H1 (cell line): Measurements from ENCODE around the gene CXCL3. TPM values are rescaled to one million over a fixed set of nuclear protein-coding genes. Genes with fewer than 3 reads are reported as not detected.

Source experiments
- CTCF ChIA-PET: fragments of 300-600 bp; sonication (Branson Sonifier 250); formaldehyde crosslinking; loops from one replicate; lab custom pipeline; 2021; ENCODE audit not compliant: partially characterized antibody; lab: Charles Lee
- POLR2A ChIA-PET: fragments of 300-600 bp; sonication (Branson Sonifier 250); formaldehyde crosslinking; loops from one replicate; lab custom pipeline; 2021; ENCODE audit warnings: inconsistent platforms; ENCODE audit not compliant: partially characterized antibody; lab: Charles Lee
- DNase-seq, 2 experiments: peaks; one replicate each; pipeline versions ENCODE4 v3.0.0 to v3.0.0-alpha.2; 2010 to 2022; ENCODE audit warnings: low spot score in 2 of 2, low read depth in 1 of 2, mixed read lengths in 1 of 2
- FAIRE-seq: peaks from 2 replicates; lab custom pipeline; 2011; peaks lifted over from hg19 to GRCh38; lab: Jason Lieb, UNC
- H2AFZ ChIP-seq: 2 replicates; pipeline ENCODE4 v1.8.1; 2012; ENCODE audit warnings: low read length, inconsistent platforms
- H2AK5ac ChIP-seq: 2 replicates; pipeline ENCODE4 v1.6.1; 2013; ENCODE audit warnings: low read depth, low read length
- H2BK120ac ChIP-seq: replicated peaks from 2 replicates; pipeline ENCODE3; 2013; ENCODE audit warnings: low read depth, low read length, inconsistent platforms
- H2BK12ac ChIP-seq: 2 replicates; pipeline ENCODE4 v1.6.1; 2013; ENCODE audit warnings: low read depth, low read length
- H2BK15ac ChIP-seq: 2 replicates; pipeline ENCODE4 v1.6.1; 2013; ENCODE audit warnings: low read length
- H2BK20ac ChIP-seq: 2 replicates; pipeline ENCODE4 v1.6.1; 2013; ENCODE audit warnings: low read length
- H2BK5ac ChIP-seq: 2 replicates; pipeline ENCODE4 v1.6.1; 2013; ENCODE audit warnings: low read depth, low read length
- H3K14ac ChIP-seq: 2 replicates; pipeline ENCODE4 v1.6.1; 2013; ENCODE audit warnings: inconsistent platforms; ENCODE audit not compliant: insufficient read length
- H3K18ac ChIP-seq: 2 replicates; pipeline ENCODE4 v1.6.1; 2013; ENCODE audit warnings: low read length; ENCODE audit errors: extremely low read depth
- H3K23ac ChIP-seq: 2 replicates; pipeline ENCODE4 v1.6.1; 2013; ENCODE audit warnings: inconsistent platforms; ENCODE audit not compliant: insufficient read length
- H3K23me2 ChIP-seq: 2 replicates; pipeline ENCODE4 v1.6.1; 2013; ENCODE audit warnings: low read depth, low read length
- H3K27ac ChIP-seq: 2 replicates; pipeline ENCODE4 v1.6.1; 2011; ENCODE audit warnings: low read depth, low read length, inconsistent platforms
- H3K27me3 ChIP-seq, 4 experiments: replicated peaks in 1 of 4; 1 replicate in 1 of 4; 2 replicates in 3 of 4; pipeline versions ENCODE4 v1.6.1 to v1.8.1; 2011 to 2013; ENCODE audit warnings: low read length in 3 of 4, mild to moderate bottlenecking in 3 of 4, inconsistent platforms in 2 of 4, mixed read lengths in 2 of 4, moderate library complexity in 1 of 4; ENCODE audit not compliant: control insufficient read depth in 3 of 4, insufficient read depth in 3 of 4; ENCODE audit errors: extremely low read depth in 1 of 4
- H3K36me3 ChIP-seq, 4 experiments: 2 replicates each; pipeline versions ENCODE4 v1.6.1 to v1.8.1; 2011 to 2013; ENCODE audit warnings: mild to moderate bottlenecking in 4 of 4, low read length in 3 of 4, moderate library complexity in 2 of 4, control low read depth in 1 of 4, inconsistent platforms in 1 of 4; ENCODE audit not compliant: insufficient read depth in 4 of 4, control insufficient read depth in 2 of 4
- H3K4ac ChIP-seq: replicated peaks from 2 replicates; pipeline ENCODE3; 2013; ENCODE audit warnings: low read length, low read depth, mixed read lengths, inconsistent platforms; ENCODE audit not compliant: insufficient read length
- H3K4me1 ChIP-seq, 4 experiments: replicated peaks in 1 of 4; 1 replicate in 1 of 4; 2 replicates in 3 of 4; pipeline versions ENCODE4 v1.6.1 to v1.8.1; 2011 to 2013; ENCODE audit warnings: low read length in 3 of 4, inconsistent platforms in 2 of 4, mixed read lengths in 1 of 4; ENCODE audit not compliant: insufficient read depth in 4 of 4, control insufficient read depth in 3 of 4
- H3K4me2 ChIP-seq, 2 experiments: 2 replicates each; pipeline versions ENCODE4 v1.6.1 to v1.8.1; 2011 to 2013; ENCODE audit warnings: low read depth in 2 of 2, low read length in 2 of 2, control low read depth in 1 of 2, inconsistent platforms in 1 of 2, mild to moderate bottlenecking in 1 of 2; ENCODE audit not compliant: insufficient read depth in 1 of 2
- H3K4me3 ChIP-seq, 4 experiments: fragments of 200-600, 300-600 bp in 1 of 4; sonication (generic), shearing (Covaris generic), sonication (Bioruptor Twin) in 1 of 4; 2 replicates each; pipeline versions ENCODE4 v1.5.1 to v1.8.1; 2011 to 2016; ENCODE audit warnings: low read length in 4 of 4, low read depth in 3 of 4, control low read depth in 2 of 4, inconsistent platforms in 2 of 4, mild to moderate bottlenecking in 2 of 4, mixed read lengths in 1 of 4, moderate library complexity in 1 of 4; ENCODE audit not compliant: insufficient read depth in 2 of 4; ENCODE audit errors: extremely low read depth in 1 of 4
- H3K56ac ChIP-seq: replicated peaks from 2 replicates; pipeline ENCODE3; 2013; ENCODE audit warnings: low read depth, mild to moderate bottlenecking, mixed read lengths, low read length, inconsistent platforms; ENCODE audit not compliant: insufficient read length
- H3K79me1 ChIP-seq: 2 replicates; pipeline ENCODE4 v1.6.1; 2013; ENCODE audit warnings: low read depth, low read length, control low read depth
- H3K79me2 ChIP-seq, 2 experiments: 2 replicates each; pipeline versions ENCODE4 v1.6.1 to v1.8.1; 2012 to 2013; ENCODE audit warnings: low read length in 2 of 2, mild to moderate bottlenecking in 2 of 2, inconsistent platforms in 1 of 2; ENCODE audit not compliant: insufficient read depth in 2 of 2, control insufficient read depth in 1 of 2
- H3K9ac ChIP-seq, 4 experiments: replicated peaks in 1 of 4; 1 replicate in 1 of 4; 2 replicates in 3 of 4; pipeline versions ENCODE4 v1.6.1 to v1.8.1; 2011 to 2013; ENCODE audit warnings: low read depth in 3 of 4, low read length in 3 of 4, control low read depth in 2 of 4, mild to moderate bottlenecking in 2 of 4, moderate library complexity in 2 of 4, inconsistent platforms in 1 of 4; ENCODE audit errors: extremely low read depth in 1 of 4
- H3K9me3 ChIP-seq, 2 experiments: 2 replicates each; pipeline versions ENCODE4 v1.6.1 to v1.8.1; 2012 to 2013; ENCODE audit warnings: mild to moderate bottlenecking in 2 of 2, moderate library complexity in 2 of 2, control low read depth in 1 of 2, inconsistent platforms in 1 of 2, low read depth in 1 of 2, low read length in 1 of 2, mixed read lengths in 1 of 2; ENCODE audit not compliant: insufficient read depth in 2 of 2
- H4K20me1 ChIP-seq, 2 experiments: replicated peaks in 1 of 2; 2 replicates each; pipeline versions ENCODE3 to v1.8.1; 2011 to 2013; ENCODE audit warnings: inconsistent platforms in 2 of 2, low read length in 2 of 2, mild to moderate bottlenecking in 1 of 2; ENCODE audit not compliant: insufficient read depth in 2 of 2, control insufficient read depth in 1 of 2
- H4K5ac ChIP-seq: 2 replicates; pipeline ENCODE4 v1.6.1; 2013; ENCODE audit warnings: low read length, low read depth, mixed read lengths, inconsistent platforms; ENCODE audit not compliant: insufficient read length
- H4K8ac ChIP-seq: 2 replicates; pipeline ENCODE4 v1.8.0; 2013; ENCODE audit warnings: mild to moderate bottlenecking, moderate library complexity, low read length, inconsistent platforms; ENCODE audit not compliant: insufficient read depth; ENCODE audit errors: extremely low read depth
- H4K91ac ChIP-seq: replicated peaks from 2 replicates; pipeline ENCODE3; 2013; ENCODE audit warnings: low read length, mixed read lengths, inconsistent platforms; ENCODE audit not compliant: insufficient read length
- BCL11A ChIP-seq, 2 experiments: IDR thresholded peaks; one replicate each; pipeline ENCODE4 v1.6.1; 2011; ENCODE audit warnings: low read depth in 2 of 2, low read length in 2 of 2, mild to moderate bottlenecking in 2 of 2
- BRCA1 ChIP-seq: IDR thresholded peaks from 2 replicates; pipeline ENCODE4 v1.6.1; 2012; ENCODE audit warnings: low read depth, low read length, improper control_type of control experiment
- CTCF ChIP-seq, 3 experiments: IDR thresholded peaks; 1 replicate in 2 of 3; 2 replicates in 1 of 3; pipeline versions ENCODE4 v1.5.1 to v1.6.1; 2011; ENCODE audit warnings: low read length in 3 of 3, mild to moderate bottlenecking in 3 of 3, inconsistent platforms in 2 of 3, low read depth in 1 of 3, moderate library complexity in 1 of 3; ENCODE audit not compliant: insufficient read depth in 1 of 3; ENCODE audit errors: control extremely low read depth in 1 of 3
- EZH2 ChIP-seq: fragments of 200-600 bp; sonication (generic); IDR thresholded peaks from 2 replicates; pipeline ENCODE4 v1.7.1; 2012; ENCODE audit warnings: low read depth, mild to moderate bottlenecking, moderate library complexity, low read length, inconsistent platforms; ENCODE audit not compliant: severe bottlenecking
- JUND ChIP-seq: IDR thresholded peaks from 2 replicates; pipeline ENCODE4 v1.6.1; 2011; ENCODE audit warnings: mild to moderate bottlenecking, improper control_type of control experiment, low read length
- KDM4A ChIP-seq: IDR thresholded peaks from one replicate; pipeline ENCODE4 v1.7.1; 2012; ENCODE audit warnings: low read depth, mild to moderate bottlenecking, moderate library complexity, low read length, inconsistent platforms; ENCODE audit not compliant: severe bottlenecking
- NANOG ChIP-seq: IDR thresholded peaks from 2 replicates; pipeline ENCODE4 v1.6.1; 2011; ENCODE audit warnings: low read length, low read depth, mild to moderate bottlenecking, inconsistent platforms; ENCODE audit not compliant: insufficient read depth, poor library complexity, severe bottlenecking
- RXRA ChIP-seq: IDR thresholded peaks from 2 replicates; pipeline ENCODE4 v1.6.1; 2011; ENCODE audit warnings: low read depth, mild to moderate bottlenecking, low read length, moderate library complexity; ENCODE audit not compliant: insufficient read depth
- SIRT6 ChIP-seq: IDR thresholded peaks from one replicate; pipeline ENCODE4 v1.7.1; 2012; ENCODE audit warnings: low read length, inconsistent platforms
- SP4 ChIP-seq: IDR thresholded peaks from 2 replicates; pipeline ENCODE4 v1.6.1; 2012; ENCODE audit warnings: low read length, inconsistent platforms
- TEAD4 ChIP-seq: IDR thresholded peaks from 2 replicates; pipeline ENCODE4 v1.6.1; 2012; ENCODE audit warnings: low read depth, low read length, inconsistent platforms, mixed read lengths
- ZNF274 ChIP-seq: IDR thresholded peaks from 2 replicates; pipeline ENCODE4 v1.7.0; 2012; ENCODE audit warnings: low read length, borderline replicate concordance; ENCODE audit errors: extremely low read depth
- WGBS, 2 experiments: shearing (Covaris generic) in 1 of 2; methylation state at CpG; one replicate each; pipeline versions ENCODE4 v1.1.6 to v1.1.7; 2013 to 2015; ENCODE audit warnings: low lambda C conversion rate in 2 of 2, mixed read lengths in 2 of 2, inconsistent platforms in 1 of 2, low coverage in 1 of 2, missing lambda C conversion rate in 1 of 2; ENCODE audit not compliant: insufficient replicate concordance in 2 of 2, insufficient coverage in 1 of 2, insufficient read length in 1 of 2; ENCODE audit errors: extremely low coverage in 1 of 2, missing lambda C conversion rate in 1 of 2; 5-methylcytosine and 5-hydroxymethylcytosine counted together
- polyA plus RNA-seq, 7 experiments: library from polyadenylated mRNA; depleted of rRNA in 3 of 7; stranded (reverse) in 5 of 7; unstranded in 2 of 7; fragments of >200 nt in 5 of 7; fragments of 200-250 nt in 2 of 7; gene quantifications; 1 replicate in 5 of 7; 2 replicates in 1 of 7; 4 replicates in 1 of 7; pipeline versions ENCODE4 v1.2.1 to v1.2.3, GENCODE V29; 2011 to 2013; ENCODE audit warnings: missing spikeins in 2 of 7, mixed read lengths in 2 of 7
- total RNA-seq: library from RNA; stranded (reverse); fragmentation: NEBNext Ultra II Directional; extraction: Animal tissue kit (Norgen Biotek cat#: 25700); gene quantifications from 2 replicates; pipeline ENCODE4 v1.2.1, GENCODE V29; 2021

Gene CXCL3
- total and polyA plus RNA-seq, 2 of the 8 experiments (the other 6 are each of a cell fraction or from before 2014, with no cell fraction given) = 3.1 to 5.2 TPM

- Histone ChIP-seq H3K79me1 (no peaks in the 10 kb centered on the region), H3K23me2 (no peaks in the 10 kb centered on the region), H2BK15ac (no peak overlapping the region), H4K8ac (no peak overlapping the region), H3K9me3 (no peaks in the 10 kb centered on the region), H2BK120ac (peak overlapping the region; percentile 69), H3K4ac (no peak overlapping the region), H4K91ac (no peak overlapping the region), H3K9ac (no peak overlapping the region), H3K18ac (no peak overlapping the region), H3K36me3 (no peaks in the 10 kb centered on the region; a peak in 1 of 8 replicates), H4K5ac (no peak overlapping the region), H2BK5ac (no peak overlapping the region; the same call in 1 of the 2 replicates), H3K27me3 (no peaks in the 10 kb centered on the region), H3K56ac (no peak overlapping the region), H3K79me2 (no peaks in the 10 kb centered on the region), H3K4me1 (peaks cover 0 to 9% (median 3%) of the 10 kb centered on the region in 4 experiments; a peak in 3 of 7 replicates), H3K14ac (no peak overlapping the region), H2AFZ (no peak overlapping the region), H3K4me3 (no peak overlapping the region), H3K23ac (no peak overlapping the region), H2AK5ac (no peak overlapping the region), H3K4me2 (no peak overlapping the region), H2BK12ac (no peak overlapping the region), H3K27ac (no peak overlapping the region), H4K20me1 (no peaks in the 10 kb centered on the region), H2BK20ac (no peak overlapping the region)
- ChIA-PET CTCF (no interaction called here), POLR2A (interaction anchor here (0.9 kb wide), 1 partner anchor 110 kb away, joined by 3 read pairs; the partner anchor contains the start of gene CXCL2)
- DNase-seq (no peak), FAIRE-seq (no peak)
- WGBS, 2 experiments = 91% methylated on average over 3 of the region's 3 CpGs; no CpG with 5 or more reads in 1 of the 2 experiments
- TF ChIP-seq KDM4A (no peak), CTCF (IDR thresholded peaks at IDR 0.05; ENCODE audit: control extremely low read depth in 1 of 3, insufficient read depth in 1 of 3, low read depth in 1 of 3, low read length in 3 of 3) (no peak), BCL11A (IDR thresholded peaks at IDR 0.05; ENCODE audit: low read depth in 2 of 2, low read length in 2 of 2) (no peak), BRCA1 (no peak), SP4 (no peak), NANOG (no peak), JUND (no peak), EZH2 (no peak), SIRT6 (no peak), ZNF274 (no peak), TEAD4 (no peak), RXRA (no peak)
Observed at GRCh38 chr4:73989031-73989430, 49.5 kb downstream of the CXCL3 start.
